Peyer's patch (tissue), 4 donors: ENCODE results near the gene CENPX.

Source experiments
- POLR2A ChIP-seq, 2 donors: fragments of 450-650 bp; IDR thresholded peaks; one replicate each; pipeline ENCODE4 v1.5.1; 2017; ENCODE audit warnings: antibody characterized with exemption in 2 of 2, mild to moderate bottlenecking in 2 of 2, moderate library complexity in 2 of 2
- TF ChIP-seq, protein P1 (sequence below), 6 experiments: fragments of 450-650 bp in 4 of 6; fragments of 200-600 bp in 2 of 6; sonication (generic) in 1 of 6; IDR thresholded peaks; one replicate each; pipeline ENCODE4 v1.5.1; 2017 to 2019; ENCODE audit warnings: antibody characterized with exemption in 6 of 6, mild to moderate bottlenecking in 3 of 6, moderate library complexity in 1 of 6

GRCh38 chr17:82010575-82011525 is 11.8 kb downstream of the CENPX start:
- TF ChIP-seq, protein P1, sequence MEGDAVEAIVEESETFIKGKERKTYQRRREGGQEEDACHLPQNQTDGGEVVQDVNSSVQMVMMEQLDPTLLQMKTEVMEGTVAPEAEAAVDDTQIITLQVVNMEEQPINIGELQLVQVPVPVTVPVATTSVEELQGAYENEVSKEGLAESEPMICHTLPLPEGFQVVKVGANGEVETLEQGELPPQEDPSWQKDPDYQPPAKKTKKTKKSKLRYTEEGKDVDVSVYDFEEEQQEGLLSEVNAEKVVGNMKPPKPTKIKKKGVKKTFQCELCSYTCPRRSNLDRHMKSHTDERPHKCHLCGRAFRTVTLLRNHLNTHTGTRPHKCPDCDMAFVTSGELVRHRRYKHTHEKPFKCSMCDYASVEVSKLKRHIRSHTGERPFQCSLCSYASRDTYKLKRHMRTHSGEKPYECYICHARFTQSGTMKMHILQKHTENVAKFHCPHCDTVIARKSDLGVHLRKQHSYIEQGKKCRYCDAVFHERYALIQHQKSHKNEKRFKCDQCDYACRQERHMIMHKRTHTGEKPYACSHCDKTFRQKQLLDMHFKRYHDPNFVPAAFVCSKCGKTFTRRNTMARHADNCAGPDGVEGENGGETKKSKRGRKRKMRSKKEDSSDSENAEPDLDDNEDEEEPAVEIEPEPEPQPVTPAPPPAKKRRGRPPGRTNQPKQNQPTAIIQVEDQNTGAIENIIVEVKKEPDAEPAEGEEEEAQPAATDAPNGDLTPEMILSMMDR (IDR thresholded peaks at IDR 0.05), result no peak
- TF ChIP-seq POLR2A (IDR thresholded peaks at IDR 0.05), result no peak
